HG03135 (cell line): Measurements from ENCODE around the gene MYO1D.
A peak's percentile ranks its signal among the peaks of the same experiment; 100 is the strongest.
"Not testable (repeated sequence)": the region's sequence is repeated elsewhere in the genome, so short reads cannot be mapped to it uniquely, and the experiment has no call there.

ENCODE experiments used
- ATAC-seq: cut with Tn5 transposase; IDR thresholded peaks from one replicate; pipeline ENCODE4 v1.9.1; 2021; ENCODE audit warnings: mild to moderate bottlenecking, moderate library complexity; ENCODE audit not compliant: unreplicated experiment

MYO1D gene

DNA sequence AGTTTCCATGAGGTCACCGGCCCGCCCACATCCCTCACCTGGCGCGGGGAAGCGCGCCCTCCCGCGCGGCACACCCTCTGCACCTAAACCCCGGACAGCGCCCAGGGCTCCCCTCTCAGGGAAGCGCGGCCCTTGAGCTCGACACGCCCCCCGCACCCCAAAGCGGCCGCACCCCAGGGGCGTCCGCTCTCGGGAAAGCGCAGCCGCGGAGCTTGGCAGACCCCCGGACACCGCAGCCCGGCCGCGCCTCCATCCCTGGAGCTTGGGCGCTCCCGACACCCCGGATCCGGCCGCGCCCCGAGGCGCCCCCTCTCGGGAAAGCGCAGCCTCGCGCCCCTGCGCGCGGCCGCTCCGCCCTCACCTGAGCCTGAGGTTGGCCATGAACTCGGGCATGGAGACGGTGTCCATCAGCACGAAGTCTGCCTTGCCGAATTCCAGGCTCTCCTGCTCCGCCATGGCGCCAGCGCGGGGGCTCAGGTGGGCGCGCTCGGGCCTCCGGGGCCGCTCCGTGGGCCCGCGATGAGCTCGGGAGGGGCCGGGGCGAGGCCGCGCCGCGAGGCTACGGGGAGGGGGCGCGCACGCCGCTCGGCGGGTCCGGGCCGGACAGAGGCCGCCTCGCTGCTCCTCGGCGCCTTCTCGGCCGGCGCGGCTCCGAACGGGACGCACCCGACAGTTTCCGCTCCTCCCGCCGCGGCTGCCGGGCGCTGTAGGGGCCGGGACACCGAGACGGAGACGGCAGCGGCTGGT, at the start of gene MYO1D:
TSS of gene MYO1D (minus strand) at position 708 of the 747 bp plus-strand sequence. CDS start at position 456, 252 bp downstream.
- peak; percentile 48 for ATAC-seq

DNA sequence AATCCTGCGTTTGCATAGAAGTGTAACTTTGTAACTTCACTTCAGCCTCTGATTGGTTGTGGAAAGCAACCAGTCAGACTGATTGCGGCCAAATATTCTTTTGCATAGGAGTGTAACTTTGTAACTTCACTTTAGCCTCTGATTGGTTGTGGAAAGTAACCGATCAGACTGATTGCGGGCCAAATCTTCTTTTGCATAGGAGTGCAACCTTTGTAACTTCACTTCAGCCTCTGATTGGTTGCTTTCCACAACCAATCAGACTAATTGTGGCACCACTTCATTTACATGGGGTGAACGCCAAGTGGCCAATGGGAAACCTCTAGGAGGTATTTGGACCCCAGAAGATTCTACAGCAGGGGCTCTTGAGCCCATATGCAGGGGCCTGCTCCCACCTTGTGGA, 49.3 kb upstream of the MYO1D start:
- ATAC-seq = no peak

DNA sequence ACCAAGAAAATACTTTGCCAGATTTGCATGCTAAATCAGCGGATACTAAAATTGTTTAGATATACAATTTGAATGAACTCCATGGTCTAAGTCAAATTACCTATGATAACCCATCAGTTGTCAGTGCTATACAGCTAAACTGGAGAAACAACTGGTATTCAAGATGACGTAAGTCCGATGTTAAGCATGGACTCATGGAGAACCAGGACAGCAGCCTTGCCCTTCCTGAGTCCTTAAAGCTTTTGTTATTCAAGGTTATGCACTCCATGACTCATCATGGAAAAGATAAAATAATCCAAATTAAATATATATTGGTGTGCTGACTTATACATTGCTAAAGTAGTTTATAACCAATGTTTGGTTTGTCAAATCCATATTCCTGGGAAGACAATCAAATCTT, 47.0 kb upstream of the MYO1D start:
- ATAC-seq = not testable (repeated sequence)

DNA sequence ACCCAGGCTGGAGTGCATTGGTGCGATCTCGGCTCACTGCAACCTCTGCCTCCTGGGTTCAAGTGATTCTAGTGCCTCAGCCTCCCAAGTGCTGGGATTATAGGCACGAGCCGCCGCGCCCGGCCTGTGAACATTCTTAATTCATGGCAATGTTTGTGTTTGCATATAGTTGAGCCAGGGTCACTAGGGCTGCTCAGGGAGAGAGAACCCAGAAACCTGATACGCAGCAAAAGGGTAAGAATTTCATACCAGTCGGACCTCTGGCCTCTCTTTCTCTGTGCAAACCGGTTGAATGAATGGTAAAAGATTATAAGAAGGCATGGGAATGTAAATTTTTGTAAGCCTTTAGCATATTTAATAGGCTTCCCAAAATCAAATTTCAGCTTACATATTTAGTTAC, 44.1 kb upstream of the MYO1D start:
- no peak for ATAC-seq

DNA sequence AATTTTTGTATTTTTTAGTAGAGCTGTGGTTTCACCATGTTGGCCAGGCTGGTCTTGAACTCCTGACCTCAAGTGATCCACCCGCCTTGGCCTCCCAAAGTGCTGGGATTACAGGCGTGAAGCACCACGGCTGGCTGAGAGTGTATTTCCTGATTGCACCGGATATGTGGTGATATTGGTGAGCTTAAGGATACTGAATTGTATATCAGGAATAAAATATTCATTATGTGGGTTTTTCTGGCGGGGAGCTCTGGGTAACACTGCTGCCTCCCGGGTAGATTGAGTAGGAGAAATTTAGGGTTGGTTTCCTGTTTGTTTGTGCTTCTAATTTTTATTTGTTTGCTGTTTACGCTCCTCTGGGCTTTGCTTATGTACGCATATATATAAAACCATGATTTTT, 43.4 kb upstream of the MYO1D start:
- no peak for ATAC-seq

DNA sequence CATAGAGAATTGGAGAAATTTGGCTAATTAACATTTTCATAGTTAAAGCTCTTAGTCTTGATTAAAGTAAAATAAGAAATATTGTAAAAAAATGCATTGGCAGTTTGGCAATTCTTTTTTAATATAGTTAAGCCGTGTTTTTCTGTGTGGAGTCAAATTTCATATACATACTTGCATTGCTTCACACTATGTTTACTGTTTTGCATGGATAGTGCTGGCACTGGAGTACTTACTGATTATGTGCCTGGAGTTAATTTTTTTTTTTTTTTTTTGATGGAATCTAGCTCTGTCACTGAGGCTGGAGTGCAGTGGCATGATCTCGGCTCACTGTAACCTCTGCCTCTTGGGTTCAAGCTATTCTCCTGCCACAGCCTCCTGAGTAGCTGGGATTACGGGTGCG, 43.0 kb upstream of the MYO1D start:
- not testable (repeated sequence) for ATAC-seq

DNA sequence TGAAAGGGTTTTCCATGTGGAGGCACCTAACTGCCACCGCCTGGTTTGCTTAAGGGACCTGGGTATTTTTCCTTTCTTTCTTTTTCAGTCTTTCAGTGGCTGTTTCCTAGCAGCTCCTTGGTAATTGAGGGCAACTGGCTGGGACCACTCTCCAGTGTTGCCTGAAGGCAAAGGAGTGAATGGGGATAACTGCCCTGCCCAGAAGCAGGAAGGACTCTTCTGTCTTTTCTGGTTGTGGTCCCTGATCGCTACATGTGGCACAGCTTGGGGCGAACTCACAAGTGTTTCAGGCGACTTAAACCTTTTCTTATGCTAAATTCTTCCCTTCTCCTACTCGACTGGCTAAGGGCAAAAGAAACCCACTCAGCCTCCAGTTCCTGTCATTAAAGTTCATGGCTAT, 40.9 kb upstream of the MYO1D start:
- no peak for ATAC-seq

DNA sequence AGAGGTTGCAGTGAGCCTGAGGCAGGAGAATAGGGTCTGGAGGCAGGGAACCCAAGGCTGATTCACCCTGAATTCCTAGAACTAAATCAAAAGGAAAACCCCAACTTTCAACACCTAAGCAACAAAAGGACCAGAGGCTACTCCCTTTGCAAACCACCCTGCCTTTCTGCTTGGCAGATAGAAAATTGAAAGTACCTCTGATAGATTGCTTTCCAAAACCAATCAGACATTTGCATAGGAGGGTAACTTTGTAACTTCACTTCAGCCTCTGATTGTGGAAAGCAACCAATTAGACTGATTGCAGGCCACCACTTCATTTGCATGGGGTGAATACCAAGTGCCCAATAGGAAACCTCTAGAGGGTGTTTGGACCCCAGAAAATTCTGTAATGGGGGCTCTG, 40.2 kb upstream of the MYO1D start:
- no peak for ATAC-seq

DNA sequence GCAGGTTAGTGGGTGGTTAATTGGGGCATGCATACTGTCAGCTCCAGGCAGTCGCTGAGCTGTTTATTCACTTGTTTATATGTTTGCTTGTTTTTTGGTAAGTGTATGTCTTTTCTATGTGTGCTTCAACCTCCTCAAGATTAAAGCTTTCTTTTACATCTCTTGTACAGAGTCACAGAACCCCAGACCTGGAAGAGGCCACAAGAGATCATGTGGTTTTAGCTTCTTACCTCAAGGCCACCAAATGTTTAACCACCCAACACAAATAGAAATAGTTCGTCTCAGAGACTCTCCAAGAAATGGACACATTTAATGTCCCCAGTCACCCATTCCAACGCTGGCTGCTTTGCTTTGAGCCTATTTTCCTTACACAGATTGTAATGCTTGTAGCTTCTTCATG, 39.2 kb upstream of the MYO1D start:
- ATAC-seq = no peak

DNA sequence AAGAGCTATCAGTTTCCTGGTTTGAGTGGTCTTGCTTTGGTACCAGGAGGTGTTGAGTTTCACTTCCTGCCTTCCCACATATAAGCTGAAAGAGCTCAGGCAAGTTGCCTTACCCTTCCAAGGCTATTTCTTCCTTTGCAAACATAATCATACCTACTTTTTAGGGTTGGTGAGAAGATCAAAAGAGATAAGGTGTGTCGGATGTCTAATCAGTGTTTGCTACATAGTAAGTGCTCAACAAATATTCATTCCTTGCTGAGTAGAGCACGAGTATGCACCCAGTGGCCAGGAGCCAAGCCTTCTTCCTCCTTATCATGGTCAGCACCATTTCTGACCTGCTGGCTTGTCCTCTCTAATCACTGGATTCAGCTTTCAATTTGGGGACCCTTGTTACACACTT, 38.3 kb upstream of the MYO1D start:
- ATAC-seq = no peak

DNA sequence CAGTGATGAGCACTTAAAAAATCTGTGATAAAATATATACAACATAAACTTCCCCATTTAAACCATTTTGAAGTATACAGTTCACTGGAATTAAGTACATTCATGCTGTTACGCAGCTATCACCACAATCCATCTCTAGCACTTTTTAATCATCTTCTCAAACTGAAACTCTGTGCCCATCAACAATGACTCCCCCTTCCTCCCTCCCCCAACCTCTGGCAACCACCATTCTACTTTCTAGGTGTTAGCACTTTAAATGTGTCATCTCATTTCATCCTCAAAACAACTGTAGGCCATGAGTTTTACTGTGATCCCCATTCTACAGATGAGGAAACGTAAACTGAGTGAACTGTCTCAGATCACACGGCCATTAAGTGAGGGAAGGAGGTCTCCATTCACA, 37.3 kb upstream of the MYO1D start:
- no peak for ATAC-seq

DNA sequence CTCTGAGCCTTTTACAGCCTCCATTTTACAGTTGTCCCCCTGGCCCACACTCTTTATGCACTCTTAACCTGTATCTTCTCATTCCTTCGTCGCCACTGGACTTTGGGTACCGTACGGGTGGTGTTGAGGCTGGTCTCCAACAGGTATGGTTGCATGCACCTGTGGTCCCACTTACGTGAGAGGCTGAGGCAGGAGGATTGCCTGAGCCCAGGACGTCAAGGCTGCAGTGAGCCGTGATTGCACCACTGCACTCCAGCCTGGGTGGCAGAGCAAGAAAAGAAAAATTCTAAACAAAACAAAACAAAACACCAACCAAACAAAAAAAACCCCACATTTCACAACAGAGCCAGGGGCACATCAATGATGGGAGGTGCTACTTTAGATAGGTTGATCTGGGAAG, 36.7 kb upstream of the MYO1D start:
- no peak for ATAC-seq

DNA sequence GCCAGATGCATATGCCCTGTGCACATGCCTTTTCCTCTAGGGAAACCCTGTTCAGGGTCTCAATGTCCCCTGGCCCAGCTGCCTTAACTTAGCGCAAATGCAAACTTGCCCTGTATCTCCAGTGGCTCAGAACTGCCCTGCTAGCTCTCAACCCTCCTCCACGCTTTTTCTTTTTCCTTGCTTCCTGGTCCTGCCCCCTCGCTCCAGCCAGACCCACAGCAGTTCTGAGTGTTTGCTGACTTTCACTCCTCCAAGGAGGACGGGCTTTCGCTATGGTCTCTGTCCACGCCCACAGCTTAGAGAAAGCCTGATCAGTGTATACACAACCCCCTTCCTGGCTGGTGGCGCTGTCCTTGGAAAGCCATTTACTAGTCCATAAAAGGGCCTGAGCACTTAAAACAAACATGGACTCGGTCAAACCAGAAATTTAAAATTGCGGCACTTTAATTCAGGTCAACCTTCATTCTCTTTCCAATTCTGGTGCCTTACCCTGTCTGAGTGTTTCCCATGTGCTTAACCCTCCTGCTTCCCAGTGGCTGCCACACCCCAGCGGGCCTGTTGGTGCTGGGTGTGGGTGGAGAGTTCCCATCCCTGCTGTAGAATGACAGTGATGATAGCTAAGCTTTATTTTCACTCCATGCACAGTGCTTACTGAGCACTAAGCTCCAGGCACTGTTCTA, 35.4 kb upstream of the MYO1D start:
- ATAC-seq = no peak

DNA sequence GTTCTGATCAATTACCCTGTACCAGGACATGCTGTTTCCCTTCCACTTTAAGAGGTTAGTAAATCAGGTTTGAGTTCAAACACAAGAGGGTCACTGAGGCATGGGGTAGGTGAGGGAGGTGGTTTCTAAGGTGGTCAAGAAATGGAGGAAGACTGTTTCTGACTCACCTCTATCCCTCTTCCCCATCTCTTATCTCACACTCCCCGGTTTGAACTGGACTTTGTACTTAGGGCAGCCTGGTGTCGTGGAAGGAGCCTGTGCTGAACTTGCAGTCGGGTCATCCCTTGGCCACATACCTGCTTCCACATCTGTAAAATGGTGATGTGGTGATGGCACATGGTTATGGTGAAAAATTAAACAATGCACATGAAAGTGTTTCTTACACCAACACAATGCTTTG, 33.8 kb upstream of the MYO1D start:
- no peak for ATAC-seq

DNA sequence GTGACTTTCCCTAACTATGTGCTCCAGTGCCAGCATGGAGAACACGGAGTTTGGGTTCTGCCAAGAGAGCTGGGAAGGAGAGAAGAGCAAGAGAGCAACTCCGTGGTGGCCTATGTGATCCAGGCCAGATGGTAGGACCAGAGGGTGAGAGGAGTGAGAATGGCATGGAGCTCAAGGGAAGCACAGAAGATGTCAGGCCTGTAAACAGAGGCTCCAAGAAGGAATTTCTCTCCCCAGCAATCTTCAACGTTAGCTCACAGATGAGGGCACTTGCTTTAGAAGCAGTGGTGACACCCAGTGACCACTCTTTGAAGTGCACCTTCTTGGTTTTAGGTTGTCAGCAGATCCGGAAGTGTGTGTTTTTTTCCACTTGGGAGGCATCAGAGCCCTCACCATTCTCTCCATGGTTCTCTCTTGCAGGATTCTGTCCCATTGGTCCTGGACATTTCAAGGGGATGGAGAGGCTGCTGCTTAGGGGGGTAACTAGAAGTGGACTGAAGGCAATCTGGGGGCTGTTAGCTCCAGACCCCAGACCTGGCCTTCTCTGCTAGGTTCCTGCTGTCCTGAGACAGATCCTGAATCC, 33.0 kb upstream of the MYO1D start:
- ATAC-seq = no peak

DNA sequence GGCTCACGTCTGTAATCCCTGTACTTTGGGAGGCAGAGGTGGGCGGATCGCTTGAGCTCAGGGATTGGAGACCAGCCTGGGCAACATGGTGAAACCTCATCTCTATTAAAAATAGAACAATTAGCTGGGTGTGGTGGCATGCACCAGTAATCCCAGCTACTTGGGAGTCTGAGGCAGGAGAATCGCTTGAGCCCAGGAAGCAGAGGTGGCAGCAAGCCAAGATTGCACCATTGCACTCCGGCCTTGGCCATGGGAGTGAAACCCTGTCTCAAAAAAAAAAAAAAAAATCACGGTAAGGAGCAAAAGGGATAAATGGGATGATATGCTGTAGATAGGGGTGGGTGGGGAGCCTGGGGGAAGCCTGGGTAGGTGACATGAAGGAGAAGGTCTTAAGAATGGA, 30.7 kb upstream of the MYO1D start:
- no peak for ATAC-seq

DNA sequence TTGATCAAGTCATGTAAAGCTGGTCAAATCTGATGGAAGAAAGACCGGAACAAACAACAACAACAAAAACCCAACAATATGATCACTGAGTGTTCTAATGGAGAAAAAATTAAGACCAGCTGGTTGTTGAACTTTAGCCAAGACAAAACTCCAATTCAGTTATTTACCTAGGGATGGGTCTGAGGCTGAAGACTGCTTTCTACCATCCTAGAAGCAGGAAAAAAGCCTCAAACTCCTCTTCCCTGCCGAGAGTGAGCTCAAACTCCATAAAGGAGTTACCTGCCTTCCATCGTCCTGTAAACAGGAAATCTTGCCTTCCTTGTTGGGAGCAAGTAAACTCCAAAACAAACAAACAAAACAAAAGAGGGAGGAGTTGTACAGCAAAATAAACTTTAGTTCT, 28.0 kb upstream of the MYO1D start:
- no peak for ATAC-seq

DNA sequence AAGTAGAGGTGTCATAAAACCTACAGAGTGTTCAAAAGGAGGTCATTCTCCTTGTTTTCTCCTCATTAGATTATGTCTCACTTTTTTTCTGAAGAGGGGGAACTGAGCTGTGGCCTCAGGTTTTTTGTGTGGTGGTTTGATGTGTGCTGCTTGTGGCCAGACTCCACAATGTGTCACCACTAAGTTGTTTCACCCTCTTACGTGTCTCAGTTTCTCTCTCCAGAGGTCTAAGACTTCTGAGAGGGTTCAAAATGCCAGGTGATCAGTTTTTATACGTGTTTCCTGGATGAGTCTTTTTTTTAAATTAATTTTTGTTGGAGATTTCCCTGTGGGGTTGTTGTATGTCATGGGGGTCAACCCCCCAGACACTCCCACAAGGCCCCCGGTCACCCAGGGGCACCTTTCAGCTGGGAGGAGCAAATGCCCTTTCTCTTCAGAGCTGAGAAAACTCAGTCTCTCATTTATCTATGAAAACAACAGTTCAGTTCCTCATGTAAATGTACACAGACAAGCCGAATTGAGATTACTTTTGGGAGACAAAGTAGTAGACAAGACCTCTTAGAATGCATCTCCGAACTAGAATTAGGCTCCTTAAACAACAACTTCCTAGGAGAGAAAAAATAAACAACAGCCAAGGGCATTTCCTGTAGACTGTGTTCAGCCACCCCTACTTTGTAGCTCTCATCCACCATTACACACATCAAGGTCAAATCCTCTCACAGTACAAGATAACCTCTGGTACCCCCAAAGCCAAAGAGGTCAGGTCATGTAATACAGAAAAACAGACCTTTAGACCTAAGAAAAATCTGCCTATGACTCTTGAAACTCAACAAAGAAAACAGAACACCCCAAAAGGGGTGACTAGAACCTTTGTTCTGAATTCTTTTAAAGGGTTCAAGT, 27.1 kb upstream of the MYO1D start:
- no peak for ATAC-seq

DNA sequence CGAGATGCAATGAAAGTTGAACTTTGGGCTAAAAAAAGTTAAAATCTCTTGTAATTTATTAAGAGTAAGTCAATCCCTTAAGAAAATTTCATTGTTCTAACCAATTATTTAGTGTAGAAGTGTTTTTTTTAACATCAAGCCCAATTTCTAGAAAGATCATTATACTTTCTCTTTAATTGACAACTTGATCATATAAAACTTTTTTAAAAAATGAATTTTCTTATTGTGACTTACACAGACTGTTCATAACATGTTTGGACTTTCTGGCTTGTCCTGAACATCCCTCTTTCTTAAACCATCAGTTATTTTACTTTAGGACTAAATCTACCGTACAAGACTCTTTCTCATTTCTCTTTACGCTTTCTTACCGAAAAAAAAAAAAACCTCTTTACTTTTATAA, 24.8 kb upstream of the MYO1D start:
- no peak for ATAC-seq

DNA sequence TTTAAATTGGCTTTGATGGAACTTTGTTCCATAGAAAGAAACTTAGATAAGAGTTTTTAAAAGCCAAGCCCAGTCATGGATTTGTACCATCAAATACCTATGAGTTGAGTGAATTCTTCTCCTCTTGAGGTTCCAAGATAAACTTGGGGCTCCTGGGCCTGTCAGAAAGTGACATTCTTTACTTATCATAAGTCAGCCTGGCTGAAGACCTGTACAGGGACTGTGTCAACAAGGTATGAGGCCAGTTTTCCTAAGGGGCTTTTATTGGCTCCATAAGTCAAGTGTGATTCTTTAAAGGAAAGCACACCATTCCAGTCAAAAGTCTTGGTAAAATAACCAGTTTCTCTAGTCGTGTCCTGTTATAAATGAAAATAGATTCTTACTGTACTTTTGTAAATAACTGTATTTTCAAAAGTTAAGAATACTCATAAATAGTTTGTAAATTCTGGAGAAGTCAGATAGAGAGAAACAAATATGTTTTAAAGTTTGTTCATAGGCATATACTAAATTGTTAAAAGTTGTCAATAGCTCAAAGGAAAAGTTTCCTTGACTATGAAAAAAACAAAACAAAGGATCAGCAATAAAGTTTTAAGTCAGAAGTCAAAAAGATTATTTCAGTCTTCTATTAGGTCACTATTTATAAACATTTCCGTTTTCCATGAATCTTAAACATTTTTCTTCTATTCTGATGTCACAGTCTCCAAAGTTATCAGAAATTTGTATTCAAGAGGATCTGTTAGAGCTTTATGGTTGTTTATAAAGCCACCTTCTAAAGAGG, 22.5 kb upstream of the MYO1D start:
- no peak for ATAC-seq
